ENCODE measurements around the gene FUT7.

The FUT7 gene

GRCh38 chr9:137031904-137032640, at the start of gene FUT7:
Gene FUT7, minus strand, starts transcription at chr9:137032088. Its CDS starts 97 bp downstream, at chr9:137031991.
- Mint-ChIP-seq H3K36me3 (no peaks in the 10 kb centered on the region), H3K9me3 (no peaks in the 10 kb centered on the region), H3K4me3 (peak within 1 kb of the TSS; percentile 83), H3K4me1 (peaks cover 72% of the 10 kb centered on the region), H3K27me3 (no peaks in the 10 kb centered on the region), H3K27ac (peak within 1 kb of the TSS; percentile 92)
- peak; percentile 59 for ATAC-seq

GRCh38 chr9:137080260-137081122, 48.6 kb upstream of the FUT7 start:
- Mint-ChIP-seq H3K4me1 (peaks cover 41% of the 10 kb centered on the region), H3K9me3 (no peaks in the 10 kb centered on the region), H3K4me3 (no peak overlapping the region), H3K27me3 (no peaks in the 10 kb centered on the region), H3K27ac (no peak overlapping the region), H3K36me3 (peaks cover 12% of the 10 kb centered on the region)
- no peak for ATAC-seq

GRCh38 chr9:137079401-137079787, 47.5 kb upstream of the FUT7 start:
- Mint-ChIP-seq H3K4me3 (peak overlapping the region; percentile 31), H3K36me3 (peaks cover 12% of the 10 kb centered on the region), H3K27ac (no peak overlapping the region), H3K4me1 (peaks cover 38% of the 10 kb centered on the region), H3K27me3 (no peaks in the 10 kb centered on the region), H3K9me3 (no peaks in the 10 kb centered on the region)
- no peak for ATAC-seq

GRCh38 chr9:137078701-137079400, 47.0 kb upstream of the FUT7 start:
- ATAC-seq: no peak
- Mint-ChIP-seq H3K4me1 (peaks cover 36% of the 10 kb centered on the region), H3K4me3 (peak overlapping the region; percentile 80), H3K36me3 (peaks cover 12% of the 10 kb centered on the region), H3K27ac (no peak overlapping the region), H3K9me3 (no peaks in the 10 kb centered on the region), H3K27me3 (no peaks in the 10 kb centered on the region)

- no peaks in the 10 kb centered on the region for H3K9me3 Mint-ChIP-seq
- H3K27me3 Mint-ChIP-seq: no peaks in the 10 kb centered on the region
- H3K4me3 Mint-ChIP-seq: peak overlapping the region; percentile 80
- peaks cover 35% of the 10 kb centered on the region for H3K4me1 Mint-ChIP-seq
- peak; percentile 56 for ATAC-seq
- peak overlapping the region; percentile 68 for H3K27ac Mint-ChIP-seq
- H3K36me3 Mint-ChIP-seq: peaks cover 12% of the 10 kb centered on the region
These were observed 46.1 kb upstream of the FUT7 start for GRCh38 chr9:137077758-137078693.

GRCh38 chr9:137077010-137077747, 45.3 kb upstream of the FUT7 start, which contains the start of gene UAP1L1:
Gene UAP1L1, plus strand, starts transcription at chr9:137077517. Its CDS starts 16 bp downstream, at chr9:137077533.
- H3K4me3 Mint-ChIP-seq: peak within 1 kb of the TSS; percentile 80
- H3K27ac Mint-ChIP-seq: peak within 1 kb of the TSS; percentile 68
- H3K4me1 Mint-ChIP-seq: peaks cover 30% of the 10 kb centered on the region
- peak; percentile 78 for ATAC-seq
- no peaks in the 10 kb centered on the region for H3K9me3 Mint-ChIP-seq
- H3K36me3 Mint-ChIP-seq: peaks cover 12% of the 10 kb centered on the region
- no peaks in the 10 kb centered on the region for H3K27me3 Mint-ChIP-seq

- Mint-ChIP-seq H3K36me3 (peaks cover 8% of the 10 kb centered on the region), H3K9me3 (no peaks in the 10 kb centered on the region), H3K27me3 (no peaks in the 10 kb centered on the region), H3K27ac (peak overlapping the region; percentile 54), H3K4me1 (peaks cover 30% of the 10 kb centered on the region), H3K4me3 (peak overlapping the region; percentile 71)
- no peak for ATAC-seq
These were observed 44.7 kb upstream of the FUT7 start for GRCh38 chr9:137076636-137077009.

- ATAC-seq: no peak
- no peaks in the 10 kb centered on the region for H3K9me3 Mint-ChIP-seq
- no peak overlapping the region for H3K4me3 Mint-ChIP-seq
- no peaks in the 10 kb centered on the region for H3K27me3 Mint-ChIP-seq
- H3K36me3 Mint-ChIP-seq: peaks cover 5% of the 10 kb centered on the region
- peak overlapping the region; percentile 35 for H3K27ac Mint-ChIP-seq
- H3K4me1 Mint-ChIP-seq: peaks cover 40% of the 10 kb centered on the region
These were observed 43.4 kb upstream of the FUT7 start for GRCh38 chr9:137075275-137075775.

- Mint-ChIP-seq H3K4me3 (peak overlapping the region; percentile 1), H3K27ac (peak overlapping the region; percentile 35), H3K27me3 (no peaks in the 10 kb centered on the region)
These were observed 42.9 kb upstream of the FUT7 start for GRCh38 chr9:137074657-137075274.

GRCh38 chr9:137073992-137074399, 42.1 kb upstream of the FUT7 start:
- peaks cover 40% of the 10 kb centered on the region for H3K4me1 Mint-ChIP-seq
- H3K36me3 Mint-ChIP-seq: no peaks in the 10 kb centered on the region
- ATAC-seq: no peak
- no peak overlapping the region for H3K27ac Mint-ChIP-seq
- H3K9me3 Mint-ChIP-seq: no peaks in the 10 kb centered on the region
- no peaks in the 10 kb centered on the region for H3K27me3 Mint-ChIP-seq
- no peak overlapping the region for H3K4me3 Mint-ChIP-seq

More at GRCh38 chr9:137074657-137075274, 42.9 kb upstream of the FUT7 start:
- no peak for ATAC-seq
- H3K4me1 Mint-ChIP-seq: peaks cover 40% of the 10 kb centered on the region
- H3K36me3 Mint-ChIP-seq: peaks cover 2% of the 10 kb centered on the region
- H3K9me3 Mint-ChIP-seq: no peaks in the 10 kb centered on the region

- H3K4me1 Mint-ChIP-seq: peaks cover 35% of the 10 kb centered on the region
- H3K4me3 Mint-ChIP-seq: peak overlapping the region; percentile 84
- no peak for ATAC-seq
- no peaks in the 10 kb centered on the region for H3K27me3 Mint-ChIP-seq
- H3K9me3 Mint-ChIP-seq: no peaks in the 10 kb centered on the region
- H3K36me3 Mint-ChIP-seq: no peaks in the 10 kb centered on the region
- peak overlapping the region; percentile 73 for H3K27ac Mint-ChIP-seq
These were observed 39.4 kb upstream of the FUT7 start for GRCh38 chr9:137071282-137071681.

GRCh38 chr9:137070906-137071275, 39.0 kb upstream of the FUT7 start:
- Mint-ChIP-seq H3K9me3 (no peaks in the 10 kb centered on the region), H3K36me3 (no peaks in the 10 kb centered on the region), H3K4me3 (peak overlapping the region; percentile 84), H3K27ac (peak overlapping the region; percentile 73), H3K27me3 (no peaks in the 10 kb centered on the region), H3K4me1 (peaks cover 35% of the 10 kb centered on the region)
- peak; percentile 4 for ATAC-seq

GRCh38 chr9:137070201-137070905, 38.5 kb upstream of the FUT7 start, which contains the start of gene SAPCD2:
Gene SAPCD2, minus strand, starts transcription at chr9:137070557. Its CDS starts 97 bp downstream, at chr9:137070460.
- no peaks in the 10 kb centered on the region for H3K27me3 Mint-ChIP-seq
- H3K27ac Mint-ChIP-seq: peak within 1 kb of the TSS; percentile 73
- peaks cover 35% of the 10 kb centered on the region for H3K4me1 Mint-ChIP-seq
- no peaks in the 10 kb centered on the region for H3K36me3 Mint-ChIP-seq
- no peaks in the 10 kb centered on the region for H3K9me3 Mint-ChIP-seq
- peak; percentile 95 for ATAC-seq
- peak within 1 kb of the TSS; percentile 84 for H3K4me3 Mint-ChIP-seq
